GM19468 (cell line): Measurements from ENCODE around the gene CLBA1.

Experiments used
- ATAC-seq: cut with Tn5 transposase; IDR thresholded peaks from one replicate; pipeline ENCODE4 v1.9.1; 2021; ENCODE audit warnings: mild to moderate bottlenecking, moderate library complexity, moderate number of reproducible peaks; ENCODE audit not compliant: unreplicated experiment; ENCODE audit errors: extremely low read depth

CLBA1 gene

DNA sequence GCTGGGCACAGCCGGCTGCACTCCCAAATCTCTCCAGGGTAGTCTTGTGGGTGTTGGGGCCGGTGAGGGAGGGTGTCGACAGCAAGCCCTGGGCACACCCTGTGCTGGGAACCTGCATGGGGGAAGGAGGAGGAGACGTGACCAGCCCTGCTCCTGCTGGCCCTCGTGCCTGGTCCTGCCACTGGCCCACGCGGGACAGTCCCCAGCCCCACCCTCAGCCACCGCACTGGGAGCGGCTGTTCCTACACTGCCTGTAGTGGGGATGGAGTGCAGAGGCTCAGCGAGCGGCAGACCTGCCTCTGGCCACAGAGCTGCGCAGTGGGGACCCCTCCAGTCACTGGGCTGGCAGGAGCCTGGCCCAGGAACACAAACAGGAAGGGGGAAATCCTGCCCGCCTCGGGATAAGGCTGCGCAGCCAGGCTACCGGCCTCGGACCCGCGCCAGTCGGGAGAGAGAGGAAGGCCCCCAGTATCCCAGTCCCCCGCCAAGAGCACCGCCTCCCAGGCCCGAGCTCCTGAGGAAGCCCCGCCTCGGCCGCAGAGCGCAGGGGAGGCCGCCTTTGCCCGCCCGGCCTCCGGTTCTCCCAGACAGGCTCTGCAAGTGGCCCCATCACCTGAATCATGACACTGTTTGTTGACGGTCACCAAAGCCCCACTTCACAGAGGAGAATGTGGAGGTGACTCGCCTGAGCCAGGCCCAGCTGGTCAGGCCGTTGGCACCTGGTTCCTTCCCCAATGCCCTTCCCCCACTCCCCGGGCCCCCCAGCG lies 18.0 kb upstream of the CLBA1 start:
- no peak for ATAC-seq

DNA sequence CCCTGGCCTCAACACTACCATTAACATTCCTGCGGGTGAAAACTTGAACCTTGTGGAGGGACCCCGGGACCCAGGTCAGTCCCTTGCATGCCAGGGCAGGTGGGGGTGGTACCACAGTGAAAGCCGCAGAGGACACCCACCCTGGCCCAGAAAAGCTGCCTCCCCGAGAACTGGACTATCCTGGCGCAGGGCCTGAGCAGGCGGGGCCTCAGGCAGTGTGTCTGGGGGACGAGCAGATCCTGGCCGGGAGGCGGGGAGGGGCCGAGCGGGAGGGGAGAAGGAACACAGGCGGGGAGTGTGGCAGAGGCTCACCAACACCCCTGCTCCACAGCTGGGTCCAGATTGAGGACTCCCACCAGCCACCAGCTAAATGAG lies 17.4 kb upstream of the CLBA1 start:
- ATAC-seq: no peak

DNA sequence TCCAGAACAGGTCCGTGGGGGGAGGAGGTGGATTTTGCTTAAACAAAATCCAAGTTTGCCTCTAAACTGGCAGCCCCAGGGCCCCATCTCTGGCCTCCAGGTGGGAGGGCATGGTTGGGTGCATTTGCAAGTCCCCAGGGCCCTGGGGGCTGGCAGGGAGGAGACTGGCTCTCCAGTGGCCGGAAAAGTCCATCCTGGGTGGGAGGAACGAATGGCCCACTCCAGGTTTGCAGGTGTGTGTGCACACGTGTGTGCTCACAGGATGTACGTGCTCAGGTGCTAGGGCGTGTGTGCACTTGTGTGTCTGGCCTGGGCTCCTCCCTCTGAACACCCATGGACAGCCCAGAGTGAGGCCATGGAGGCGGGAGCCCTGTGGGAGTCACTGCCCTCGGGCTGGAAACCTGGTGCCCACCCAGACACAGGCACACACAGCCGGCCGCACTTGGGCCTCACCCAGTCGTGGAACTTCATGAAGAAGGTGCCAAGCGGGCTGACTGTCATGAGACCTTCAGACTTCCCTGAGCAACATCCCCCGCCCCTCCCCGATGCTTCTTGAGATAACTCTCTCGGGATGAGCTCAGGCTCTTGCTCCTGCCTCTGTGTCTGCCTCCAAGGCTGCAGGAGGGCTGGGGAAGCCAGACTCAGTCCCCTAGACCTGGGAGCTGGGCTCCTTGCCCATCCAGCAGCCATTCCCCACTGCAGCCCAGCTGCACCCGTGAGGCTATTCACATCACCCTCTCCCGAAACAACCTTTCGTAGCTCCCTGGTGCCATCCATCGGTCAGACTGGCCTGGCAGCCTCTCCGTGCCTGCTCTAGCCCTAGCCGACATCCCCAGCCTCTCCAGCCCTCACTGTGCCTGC lies 16.8 kb upstream of the CLBA1 start:
- ATAC-seq: no peak

DNA sequence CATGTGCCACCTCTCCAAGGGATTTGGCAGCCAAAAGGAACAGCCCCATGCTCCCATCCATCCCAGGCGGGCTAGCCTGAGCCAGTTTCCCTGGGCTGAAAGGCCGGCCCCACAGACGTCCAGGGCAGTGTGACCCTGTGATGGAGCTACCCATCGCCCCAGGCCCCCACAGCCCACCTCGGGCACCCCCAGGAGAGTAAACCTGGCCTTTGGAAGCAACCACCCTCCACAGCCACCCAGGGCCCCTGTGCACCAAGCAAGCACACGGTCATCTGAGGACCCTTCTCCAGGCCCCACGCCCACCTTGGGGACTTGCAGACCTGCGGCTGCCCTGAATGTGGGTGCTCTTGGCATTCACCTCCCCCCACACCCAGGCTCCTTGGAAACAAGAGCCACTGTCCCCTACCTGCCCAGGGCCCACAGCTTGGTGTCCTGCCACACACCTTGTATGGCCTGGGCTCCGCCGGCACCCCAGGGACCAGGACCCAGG lies 15.8 kb upstream of the CLBA1 start:
- ATAC-seq: no peak

DNA sequence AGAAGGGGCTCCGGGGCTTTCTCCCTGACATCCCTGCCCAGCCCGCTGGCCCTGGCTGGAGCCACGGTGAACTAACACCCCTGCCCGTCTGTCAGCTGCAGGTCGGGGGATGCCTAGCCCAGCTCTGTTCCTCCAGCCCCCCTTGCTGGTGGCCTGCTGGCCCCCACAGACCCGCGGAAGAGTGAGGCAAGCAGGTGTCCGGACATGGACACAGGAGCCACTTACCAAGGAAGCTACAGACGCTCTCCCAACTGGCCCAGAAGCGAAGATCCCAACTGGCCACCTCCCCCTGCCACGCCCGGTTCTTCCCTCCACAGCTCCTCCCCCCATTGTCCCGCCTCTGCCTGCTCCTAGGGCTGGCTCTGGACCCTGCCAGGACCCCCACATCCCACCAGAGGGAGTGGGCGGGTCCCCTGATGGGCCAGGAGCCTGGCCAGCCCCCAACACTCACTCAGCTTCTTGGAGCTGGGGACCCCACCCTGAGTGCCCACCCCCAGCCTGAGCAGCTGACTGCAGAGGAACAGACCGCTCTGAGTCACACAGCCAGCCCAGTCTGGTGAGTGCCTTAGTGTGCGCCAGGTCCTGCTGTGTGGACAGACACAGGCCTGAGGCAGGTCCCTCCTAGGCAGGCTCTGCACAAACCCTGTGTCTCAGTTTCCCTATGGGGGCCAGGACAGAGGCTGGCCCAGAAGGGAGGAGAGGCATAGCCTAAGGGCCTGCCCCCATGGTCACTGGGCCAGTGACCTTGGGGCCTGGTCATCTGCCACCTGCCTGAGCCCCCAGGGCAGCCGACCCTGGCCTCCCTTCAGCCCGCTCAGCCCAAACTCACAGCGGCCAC lies 15.1 kb upstream of the CLBA1 start:
- ATAC-seq: no peak

DNA sequence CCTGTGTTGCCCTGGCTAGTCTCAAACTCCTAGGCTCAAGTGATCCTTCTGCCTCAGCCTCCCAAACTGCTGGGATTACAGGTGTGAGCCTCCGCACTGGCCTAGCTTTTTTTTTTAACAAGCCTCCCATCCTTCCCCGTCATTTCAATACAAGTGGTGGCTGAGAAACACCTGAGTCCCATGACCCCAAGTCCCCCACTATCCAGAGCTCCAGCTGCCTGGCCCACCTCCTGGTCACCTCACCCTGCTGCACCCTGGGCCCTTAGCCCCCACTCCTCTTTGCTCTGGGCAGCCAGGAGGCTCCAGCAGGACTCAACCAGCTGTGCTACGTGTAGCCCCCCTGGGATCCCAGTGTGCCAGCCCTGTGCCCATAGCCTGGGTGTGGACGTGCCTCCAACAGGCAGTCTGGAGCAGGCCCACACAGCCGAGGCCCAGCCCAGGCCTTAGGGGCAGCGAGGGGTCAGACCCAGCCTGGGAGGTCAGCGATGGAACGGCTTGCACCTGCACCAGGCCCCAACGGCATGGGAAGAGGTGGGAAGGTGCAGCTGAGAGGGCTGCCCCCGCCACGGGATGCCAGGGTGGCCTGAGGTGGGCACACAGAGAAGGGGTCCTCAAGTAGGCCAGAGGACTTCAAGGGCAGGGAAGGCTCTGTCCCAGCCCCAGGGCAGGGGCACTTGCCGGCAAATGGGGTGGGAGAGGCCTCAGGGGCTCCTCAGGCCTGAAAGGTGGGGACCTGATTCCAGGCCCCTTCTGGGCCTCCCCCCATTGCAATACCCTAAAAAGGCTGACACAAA lies 13.9 kb upstream of the CLBA1 start:
- ATAC-seq: no peak

DNA sequence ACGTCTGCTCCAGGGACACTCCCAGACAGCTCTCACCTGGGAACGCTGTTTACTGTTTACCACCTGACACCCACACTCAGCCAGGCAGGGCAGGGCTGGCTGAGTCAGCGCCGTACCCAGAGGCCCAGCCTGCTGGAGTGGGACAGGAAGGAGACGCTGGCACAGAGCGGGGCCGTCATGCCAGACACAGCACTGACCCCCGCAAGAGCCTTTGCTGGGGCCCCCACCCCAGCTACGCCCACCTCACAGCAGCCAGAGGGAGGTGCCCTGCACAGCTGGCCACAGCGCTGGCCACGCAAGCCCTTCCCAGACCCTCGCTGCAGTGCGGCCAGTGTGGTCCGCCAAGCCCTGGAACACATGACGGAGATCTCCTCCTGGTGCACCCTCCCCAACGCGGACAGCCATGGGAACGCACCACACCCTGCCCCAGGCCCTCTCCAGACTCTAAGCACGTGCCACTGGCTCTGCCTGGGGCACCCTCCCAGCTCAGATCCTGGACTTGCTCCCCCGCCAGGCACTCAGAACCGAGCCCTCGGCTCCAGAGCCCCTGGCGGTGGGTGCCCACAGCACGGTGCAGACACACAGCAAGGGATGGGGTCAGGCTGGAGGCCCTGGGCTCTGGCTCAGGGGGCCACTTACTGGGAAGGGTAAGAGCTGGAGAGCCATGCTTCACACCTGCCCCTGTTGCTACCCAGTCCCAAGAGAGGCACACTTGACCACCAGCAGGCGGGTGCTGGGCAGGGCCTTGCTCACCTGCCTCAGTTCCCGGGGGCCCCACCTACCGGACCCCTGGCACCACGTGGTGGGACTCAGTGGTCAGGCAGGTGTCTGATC lies 13.1 kb upstream of the CLBA1 start:
- no peak for ATAC-seq

DNA sequence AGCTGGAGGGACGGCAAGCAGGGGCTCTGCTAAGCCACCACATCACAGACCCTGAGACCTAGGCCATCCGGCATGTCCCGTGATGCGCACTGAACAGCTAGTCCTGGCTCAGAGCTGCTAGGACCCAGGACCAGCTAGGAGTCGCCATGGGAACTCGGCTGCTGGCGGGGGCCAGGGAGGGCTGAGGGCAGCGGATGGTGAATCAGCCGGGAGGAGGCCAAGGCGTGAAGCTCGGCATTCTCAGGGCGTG lies 12.5 kb upstream of the CLBA1 start:
- no peak for ATAC-seq

DNA sequence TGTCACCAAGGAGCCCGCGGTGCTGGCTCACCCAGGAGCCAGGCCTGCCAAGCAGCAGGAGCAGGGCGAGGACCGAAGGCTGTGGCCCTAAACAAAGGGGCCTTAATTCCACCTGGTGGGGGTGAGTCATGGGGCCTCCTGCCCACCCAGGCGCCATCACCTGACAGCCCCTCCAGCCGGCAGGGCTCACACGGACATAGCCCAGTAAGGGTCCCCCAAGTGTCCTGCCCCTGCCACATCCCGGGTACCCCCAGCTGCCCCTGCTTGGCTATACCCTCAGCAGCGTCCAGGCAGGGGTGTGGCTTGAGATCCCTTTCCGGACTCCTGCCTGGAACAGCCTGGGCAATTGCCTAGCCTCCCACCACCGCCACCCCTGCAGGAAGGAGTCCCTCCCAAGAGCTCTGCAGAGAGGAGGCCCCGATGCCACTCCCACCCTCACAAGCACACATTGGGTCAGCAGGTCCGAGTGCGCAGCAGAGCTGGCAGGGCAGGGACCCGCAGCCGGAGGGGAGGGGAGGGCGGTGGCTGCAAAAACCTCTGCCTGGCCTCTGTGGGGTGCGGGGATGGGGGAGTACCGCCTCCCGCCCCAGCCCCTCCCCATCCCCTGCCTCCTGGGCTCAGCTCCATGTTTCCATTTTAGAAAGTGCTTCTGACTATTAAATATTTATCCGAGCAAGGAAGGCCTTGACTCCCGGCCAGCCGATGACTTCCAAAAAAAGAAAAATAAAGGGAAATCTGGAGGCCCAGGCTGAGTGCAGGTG lies 12.0 kb upstream of the CLBA1 start:
- ATAC-seq: no peak

DNA sequence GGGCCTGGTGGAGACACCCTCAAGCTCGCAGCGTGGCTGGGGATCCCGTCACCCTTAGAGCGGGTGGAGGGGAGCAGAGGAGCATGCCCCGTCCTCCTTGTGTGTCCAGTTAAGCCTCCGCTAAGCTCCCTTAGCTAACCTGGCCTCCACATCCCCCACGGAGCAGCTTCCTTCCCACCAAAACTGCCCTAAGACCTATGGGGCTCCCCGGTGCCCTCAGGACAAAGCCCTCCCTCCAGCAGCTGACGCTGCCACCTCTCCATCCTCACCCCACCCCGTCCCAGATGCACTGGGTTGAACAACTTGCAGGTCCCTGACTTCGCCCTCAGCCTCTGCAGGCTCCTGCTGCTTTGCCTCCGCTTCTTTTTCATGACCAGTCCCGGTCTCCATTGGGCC lies 11.4 kb upstream of the CLBA1 start:
- no peak for ATAC-seq

DNA sequence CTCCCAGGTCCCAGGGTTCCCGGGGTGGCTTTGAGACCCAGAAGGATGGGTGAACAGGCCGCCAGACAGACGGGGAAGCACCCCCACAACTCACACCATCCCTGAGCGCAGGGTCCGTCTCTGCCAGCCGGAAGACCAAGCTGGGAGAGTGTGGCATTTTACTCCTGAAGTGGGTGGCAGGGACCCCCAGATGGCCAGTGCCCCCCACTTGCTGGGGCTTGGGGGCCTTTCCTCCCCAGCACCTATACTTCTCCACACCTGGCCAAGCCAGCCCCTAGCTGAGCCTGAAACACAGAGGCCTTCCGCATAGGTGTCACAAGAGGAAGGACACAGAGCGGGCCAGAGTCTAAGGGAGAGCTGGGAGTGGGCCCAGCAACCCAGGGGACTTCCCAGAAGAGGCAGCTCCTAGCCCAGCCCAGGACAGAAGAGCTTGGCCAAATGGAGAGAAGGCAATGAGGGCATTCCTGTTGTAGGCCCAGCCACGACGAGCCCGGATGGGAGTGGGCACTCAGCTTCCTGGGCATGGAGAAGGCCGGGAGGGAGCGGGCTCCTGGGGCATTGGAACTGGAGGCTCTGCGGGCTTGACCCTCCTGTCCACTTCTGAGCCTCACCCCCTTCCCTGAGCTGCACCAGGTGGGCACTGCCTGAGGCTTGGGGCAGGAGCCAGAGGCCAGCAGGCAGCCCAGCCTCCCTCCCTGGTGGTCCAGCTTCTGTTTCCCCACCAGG lies 10.8 kb upstream of the CLBA1 start:
- no peak for ATAC-seq

DNA sequence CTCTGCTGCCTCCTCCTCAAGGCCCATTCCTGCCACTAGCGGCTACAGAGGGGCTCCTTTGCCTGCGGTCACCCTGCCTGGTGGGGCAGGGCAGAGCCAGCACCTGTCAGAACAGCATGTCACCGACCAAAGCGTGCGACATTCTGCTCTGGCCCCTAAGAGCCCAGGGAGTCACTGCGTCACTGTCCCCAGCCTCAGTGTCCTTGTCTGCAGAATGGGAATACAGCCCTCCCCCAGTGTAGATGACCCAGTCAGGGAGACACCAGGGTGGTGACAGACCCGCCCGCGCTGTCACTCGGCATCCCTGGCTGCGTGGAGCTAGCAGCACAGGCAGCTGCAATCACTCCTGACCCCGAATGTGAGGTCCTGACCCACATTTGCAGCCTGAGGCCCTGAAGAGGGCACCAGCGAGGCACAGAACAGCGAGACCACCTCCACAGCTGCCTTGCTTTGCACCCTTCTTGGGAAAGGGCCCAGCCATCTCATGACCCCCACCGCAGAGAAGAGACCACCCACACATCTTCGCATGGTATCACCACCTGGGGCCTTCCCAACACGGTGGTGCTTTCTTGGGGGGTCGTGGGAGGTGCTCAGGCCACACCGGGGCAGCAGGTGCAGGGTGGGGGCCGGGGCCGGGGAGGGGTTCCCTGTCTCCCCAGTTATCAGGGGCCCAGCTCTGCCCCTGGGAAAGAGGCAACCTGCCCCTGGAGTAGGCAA lies 9.9 kb upstream of the CLBA1 start:
- no peak for ATAC-seq

DNA sequence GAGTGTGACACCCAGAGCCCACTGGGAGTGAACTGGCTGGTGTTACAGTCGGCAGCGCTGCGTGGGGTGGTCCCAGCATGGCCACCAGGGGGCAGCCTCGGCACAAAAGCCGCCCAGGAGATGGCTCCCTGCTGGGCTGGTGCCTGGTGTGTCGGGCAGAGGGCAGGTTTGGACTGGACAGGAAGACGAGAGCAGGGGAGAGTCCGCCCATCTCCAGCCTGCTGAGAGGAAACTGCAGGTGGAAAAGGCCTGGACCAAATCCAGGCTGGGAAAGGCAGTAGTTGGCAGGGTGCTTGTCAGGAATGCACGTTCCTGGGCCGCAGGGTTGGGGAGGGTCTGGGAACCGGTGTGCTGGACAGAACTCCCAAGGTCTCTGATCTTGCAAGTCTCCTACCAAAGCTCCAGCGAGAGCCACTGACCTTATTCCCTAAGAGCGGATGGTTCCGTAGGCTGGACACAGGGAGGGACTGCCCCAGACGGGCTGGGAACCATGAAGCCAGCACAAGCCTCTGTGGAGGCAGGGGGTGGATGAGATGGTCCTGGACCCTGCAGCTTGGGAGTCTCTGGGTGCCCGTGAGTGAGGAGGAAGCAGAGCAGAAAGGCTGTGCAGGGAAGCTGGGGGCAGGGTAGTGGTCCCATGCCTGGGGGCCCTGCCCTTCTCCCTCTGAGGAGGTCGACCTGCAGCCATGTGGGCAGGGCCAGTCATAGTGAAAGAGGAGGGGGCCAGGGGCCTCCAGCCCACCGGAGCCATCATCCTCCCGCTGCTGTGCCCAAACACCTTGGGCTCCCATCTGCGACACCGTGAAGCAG lies 9.2 kb upstream of the CLBA1 start:
- no peak for ATAC-seq

DNA sequence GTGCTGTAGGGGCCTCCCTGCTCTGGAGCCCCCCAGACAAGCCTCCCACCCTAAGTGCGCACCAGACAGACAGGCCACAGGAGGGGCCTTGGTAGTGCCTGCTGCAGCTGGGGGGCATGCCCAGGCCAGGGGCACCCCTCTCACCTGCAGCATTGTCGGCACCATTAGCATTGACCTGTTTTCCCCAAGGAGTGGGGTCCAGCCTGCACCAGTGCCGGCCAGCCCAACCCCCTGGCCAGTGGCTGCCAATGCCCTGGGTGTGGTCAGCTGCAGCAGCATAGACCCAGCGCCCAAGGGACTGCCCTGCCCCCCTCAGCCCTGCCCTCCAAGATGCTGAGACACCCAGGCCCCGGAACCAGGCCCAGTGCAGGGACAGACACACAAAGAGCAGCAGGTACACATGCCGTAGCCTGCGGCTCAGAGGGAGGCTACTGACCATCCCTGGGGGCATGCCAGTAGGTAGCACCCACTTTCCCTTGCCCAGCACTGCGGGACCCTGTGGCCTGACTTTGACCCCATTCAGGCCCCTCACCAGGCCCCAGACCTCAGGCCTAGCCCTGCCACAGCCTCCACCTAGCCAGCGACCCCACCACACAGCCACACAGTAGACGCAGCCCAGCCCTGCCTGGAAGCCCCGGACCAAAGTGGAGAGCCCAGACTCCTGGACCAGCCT lies 8.4 kb upstream of the CLBA1 start:
- no peak for ATAC-seq

DNA sequence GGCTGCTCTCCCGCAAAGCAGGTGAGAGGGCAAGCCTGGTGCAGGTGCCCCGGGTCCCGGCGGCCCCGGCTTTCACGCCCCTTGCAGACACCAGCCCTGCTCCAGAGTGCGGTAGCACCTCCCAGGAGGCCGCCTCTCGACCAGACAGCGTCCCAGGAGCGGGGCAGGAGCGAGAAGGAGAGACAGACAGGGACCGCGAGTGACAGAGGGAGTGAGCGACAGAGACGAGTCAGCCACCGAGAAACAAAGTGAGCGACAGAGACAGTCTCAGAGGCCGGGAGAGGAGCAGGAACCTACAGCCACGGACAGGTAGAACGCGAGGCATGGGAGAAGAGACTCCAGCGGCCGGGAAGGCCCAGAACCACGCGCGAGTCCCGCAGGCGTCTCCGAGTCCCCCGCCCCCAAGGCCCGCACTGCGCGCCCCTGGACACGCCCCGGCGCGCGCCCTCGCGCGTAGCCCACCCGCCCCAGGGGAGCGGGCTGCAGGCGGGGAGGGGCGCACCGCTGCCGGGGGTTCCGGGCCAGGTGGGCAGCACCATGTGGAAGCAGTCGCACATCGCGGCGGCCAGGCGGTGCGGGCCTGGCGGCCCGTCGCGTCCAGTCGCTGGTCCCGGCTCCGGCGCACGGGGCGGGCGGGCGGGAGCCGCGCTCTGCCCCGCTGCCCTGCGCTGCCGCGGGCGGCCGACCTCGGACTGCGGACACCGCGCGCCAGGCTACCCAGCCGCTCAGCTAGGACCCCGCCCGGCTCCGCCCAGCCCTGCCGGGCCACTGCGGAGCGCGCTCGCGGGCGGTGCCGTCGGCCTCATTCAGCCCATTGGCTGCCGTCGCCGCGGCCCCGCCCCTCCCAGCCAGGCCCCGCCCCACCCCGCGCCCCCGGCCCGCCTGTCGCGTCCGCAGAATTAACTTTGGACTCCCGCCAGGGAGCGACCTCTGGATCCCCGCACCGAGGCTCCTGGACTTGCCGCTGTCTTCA lies 7.6 kb upstream of the CLBA1 start, which contains the start of gene AHNAK2:
Gene AHNAK2, minus strand, starts transcription at position 694 of the 973 bp plus-strand sequence. Its CDS starts 137 bp downstream, at position 557.
- ATAC-seq: no peak
